ENCODE results near the gene TMEM59. TPM values are rescaled to one million over a fixed set of nuclear protein-coding genes. Genes with fewer than 3 reads are reported as not detected.
"Not testable (repeated sequence)": the region's sequence is repeated elsewhere in the genome, so short reads cannot be mapped to it uniquely, and the experiment has no call there.

Gene TMEM59
- total RNA-seq, 4 donors from 2014 or later = 157 to 323 (median 234) TPM

GRCh38 chr1:54095546-54096226, 42.7 kb upstream of the TMEM59 start:
- Histone ChIP-seq H3K4me1 (no peaks in the 10 kb centered on the region), H3K4me3 (no peak overlapping the region), H3K9me3 (no peaks in the 10 kb centered on the region), H3K36me3 (peaks cover 5% of the 10 kb centered on the region), H3K27me3 (no peaks in the 10 kb centered on the region), H3K27ac (no peak overlapping the region)
- WGBS = 66% methylated on average over 8 of the region's 8 CpGs
- no peak for TF ChIP-seq EP300 (IDR thresholded peaks at IDR 0.05)
- no peak for TF ChIP-seq POLR2AphosphoS5 (IDR thresholded peaks at IDR 0.05)
- no peak for TF ChIP-seq CTCF (IDR thresholded peaks at IDR 0.05)
- no peak for TF ChIP-seq POLR2A (IDR thresholded peaks at IDR 0.05)
- no peak for DNase-seq (ENCODE audit: low spot score in 2 of 2)

DNA sequence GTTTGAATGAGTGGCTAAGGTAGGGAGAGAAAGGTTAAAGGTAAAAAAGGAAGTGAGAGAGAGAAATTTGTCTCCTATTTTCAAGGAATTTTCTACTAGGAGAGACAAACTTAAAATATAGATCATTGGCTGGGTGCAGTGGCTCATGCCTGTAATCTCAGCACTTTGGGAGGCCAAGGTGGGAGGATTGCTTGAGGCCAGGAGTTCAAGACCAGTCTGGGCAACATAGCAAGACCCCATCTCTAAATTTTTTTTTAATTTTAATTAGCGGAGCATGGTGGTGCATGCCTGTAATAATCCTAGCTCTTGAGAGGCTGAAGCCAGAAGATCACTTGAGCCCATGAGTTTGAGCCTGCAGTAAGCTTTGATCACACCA, 41.7 kb upstream of the TMEM59 start:
- H3K27me3 ChIP-seq; H3K9me3 ChIP-seq; H3K4me1 ChIP-seq; H3K27ac ChIP-seq; DNase-seq (ENCODE audit: low spot score in 2 of 2); H3K4me3 ChIP-seq; H3K36me3 ChIP-seq: not testable (repeated sequence)
- 47% methylated on average over 1 of the region's 1 CpG for WGBS

- DNase-seq (ENCODE audit: low spot score in 2 of 2) = no peak
- WGBS = 87% methylated on average over 4 of the region's 4 CpGs
These were observed 41.2 kb upstream of the TMEM59 start for GRCh38 chr1:54094001-54094729.

GRCh38 chr1:54091666-54092065, 38.7 kb upstream of the TMEM59 start:
- Histone ChIP-seq H3K36me3 (peaks cover 2% of the 10 kb centered on the region), H3K27ac (no peak overlapping the region), H3K27me3 (no peaks in the 10 kb centered on the region), H3K4me1 (no peaks in the 10 kb centered on the region), H3K9me3 (no peaks in the 10 kb centered on the region), H3K4me3 (no peak overlapping the region)
- TF ChIP-seq CTCF (IDR thresholded peaks at IDR 0.05) = no peak
- TF ChIP-seq POLR2A (IDR thresholded peaks at IDR 0.05) = no peak
- TF ChIP-seq POLR2AphosphoS5 (IDR thresholded peaks at IDR 0.05) = no peak
- WGBS = 85% methylated on average over 3 of the region's 3 CpGs
- DNase-seq (ENCODE audit: low spot score in 2 of 2) = no peak

More at GRCh38 chr1:54094001-54094729, 41.2 kb upstream of the TMEM59 start:
- Histone ChIP-seq H3K36me3 (peaks cover 5% of the 10 kb centered on the region), H3K27me3 (no peaks in the 10 kb centered on the region), H3K4me1 (no peaks in the 10 kb centered on the region), H3K9me3 (no peaks in the 10 kb centered on the region), H3K4me3 (no peak overlapping the region), H3K27ac (no peak overlapping the region)
- no peak for TF ChIP-seq EP300 (IDR thresholded peaks at IDR 0.05)
- no peak for TF ChIP-seq CTCF (IDR thresholded peaks at IDR 0.05)
- no peak for TF ChIP-seq POLR2A (IDR thresholded peaks at IDR 0.05)
- TF ChIP-seq POLR2AphosphoS5 (IDR thresholded peaks at IDR 0.05) = no peak

DNA sequence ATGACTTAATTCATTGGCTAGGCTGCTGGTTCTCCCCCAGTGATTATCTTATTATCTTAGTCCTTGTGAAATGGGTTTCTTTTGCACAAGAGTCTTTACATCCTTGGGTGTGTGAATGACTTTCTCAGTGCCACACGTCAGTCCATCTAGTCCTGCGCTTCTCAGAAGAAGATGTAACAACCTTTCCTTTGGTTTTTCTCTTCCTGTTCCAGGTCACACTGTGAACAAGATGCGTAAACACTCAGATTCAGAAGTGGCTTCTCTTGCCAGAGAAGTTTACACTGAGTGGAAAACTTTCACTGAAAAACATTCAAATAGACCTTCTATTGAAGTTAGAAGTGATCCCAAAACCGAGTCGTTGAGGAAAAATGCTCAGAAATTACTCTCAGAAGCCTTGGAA, 35.4 kb upstream of the TMEM59 start:
- no peaks in the 10 kb centered on the region for H3K27me3 ChIP-seq
- WGBS = 91% methylated on average over 5 of the region's 5 CpGs
- H3K4me3 ChIP-seq = no peak overlapping the region

More for the DNA sequence above, 35.4 kb upstream of the TMEM59 start:
- Histone ChIP-seq H3K36me3 (peaks cover 6% of the 10 kb centered on the region), H3K27ac (no peak overlapping the region), H3K4me1 (no peaks in the 10 kb centered on the region), H3K9me3 (no peaks in the 10 kb centered on the region)
- TF ChIP-seq POLR2AphosphoS5 (IDR thresholded peaks at IDR 0.05) (no peak), CTCF (IDR thresholded peaks at IDR 0.05) (no peak), POLR2A (IDR thresholded peaks at IDR 0.05) (no peak), EP300 (IDR thresholded peaks at IDR 0.05) (no peak)
- no peak for DNase-seq (ENCODE audit: low spot score in 2 of 2)

Data from suprapubic skin (tissue), 4 donors.